Esophagus squamous epithelium (tissue), 5 donors: ENCODE data around the gene A2ML1. TPM values are rescaled to one million over a fixed set of nuclear protein-coding genes. Genes with fewer than 3 reads are reported as not detected.
A peak's percentile ranks its signal among the peaks of the same experiment; 100 is the strongest.

Experiments
- DNase-seq: peaks from one replicate; lab custom pipeline; 2025; lab: John Stamatoyannopoulos, UW
- H3K27ac ChIP-seq, 4 donors: fragments of 200-600 bp; sonication (generic); one replicate each; pipeline ENCODE4 v1.5.1; 2016 to 2019; ENCODE audit warnings: mild to moderate bottlenecking in 1 of 4
- H3K27me3 ChIP-seq, 4 donors: fragments of 200-600 bp; sonication (generic); 1 replicate in 3 of 4; 2 replicates in 1 of 4; pipeline versions ENCODE4 v1.5.1 to v1.6.0; 2017 to 2021; ENCODE audit warnings: antibody characterized with exemption in 1 of 4
- H3K36me3 ChIP-seq, 3 donors: fragments of 200-600 bp; sonication (generic); one replicate each; pipeline ENCODE4 v1.5.1; 2016 to 2019
- H3K4me1 ChIP-seq, 3 donors: fragments of 200-600 bp; sonication (generic); one replicate each; pipeline ENCODE4 v1.5.1; 2017 to 2019
- H3K4me3 ChIP-seq, 4 donors: fragments of 200-600 bp; sonication (generic); 1 replicate in 3 of 4; 2 replicates in 1 of 4; pipeline ENCODE4 v1.5.1; 2016 to 2019; ENCODE audit warnings: mild to moderate bottlenecking in 2 of 4, moderate library complexity in 1 of 4
- H3K9me3 ChIP-seq, 3 donors: fragments of 200-600 bp; sonication (generic); one replicate each; pipeline ENCODE4 v1.5.1; 2016 to 2019
- CTCF ChIP-seq, 6 experiments: fragments of 450-650 bp in 4 of 6; fragments of 200-600 bp in 2 of 6; sonication (generic) in 2 of 6; IDR thresholded peaks; one replicate each; pipeline ENCODE4 v1.5.1; 2016 to 2019; ENCODE audit warnings: antibody characterized with exemption in 6 of 6, mild to moderate bottlenecking in 4 of 6, moderate library complexity in 4 of 6
- POLR2A ChIP-seq, 4 donors: fragments of 450-650 bp; IDR thresholded peaks; one replicate each; pipeline ENCODE4 v1.6.1; 2017; ENCODE audit warnings: antibody characterized with exemption in 4 of 4, mild to moderate bottlenecking in 4 of 4, moderate library complexity in 3 of 4
- WGBS, 2 donors: methylation state at CpG; one replicate each; pipeline ENCODE4 v1.1.5; 2018; 5-methylcytosine and 5-hydroxymethylcytosine counted together
- intact Hi-C: fragments of 100-400 bp; cut with DNase I; formaldehyde crosslinking; loops from one replicate; pipeline ENCODE4 v1.15.0; 2022
- total RNA-seq, 4 donors: library from RNA; depleted of rRNA; stranded (reverse); fragments of >200 nt; gene quantifications; one replicate each; pipeline ENCODE4 v1.1.0, GENCODE V29; 2016
- donor health status: DM: yes; HTN: yes; CAD: no.

Gene A2ML1
- total RNA-seq, 4 donors from 2014 or later: 419 to 1,497 (median 509) TPM

GRCh38 chr12:8829125-8829518 lies 6.7 kb downstream of the A2ML1 start:
- TF ChIP-seq POLR2A (IDR thresholded peaks at IDR 0.05) (no peak), CTCF (IDR thresholded peaks at IDR 0.05) (no peak)
- Histone ChIP-seq H3K36me3 (peaks cover 0 to 45% (median 0%) of the 10 kb centered on the region in 3 donors), H3K4me1 (peaks cover 14 to 70% (median 19%) of the 10 kb centered on the region in 3 donors), H3K27me3 (no peaks in the 10 kb centered on the region), H3K4me3 (no peak overlapping the region), H3K27ac (peak overlapping the region; percentile 71 to 86 (median 79)), H3K9me3 (no peaks in the 10 kb centered on the region)
- 60 to 64% methylated on average over 1 of the region's 5 CpGs for WGBS, 2 donors
- intact Hi-C loops: no loop called here
- no peak for DNase-seq

GRCh38 chr12:8829621-8830020 lies 7.2 kb downstream of the A2ML1 start:
- Histone ChIP-seq H3K9me3 (no peaks in the 10 kb centered on the region), H3K27me3 (no peaks in the 10 kb centered on the region), H3K4me3 (no peak overlapping the region), H3K4me1 (peaks cover 14 to 65% (median 19%) of the 10 kb centered on the region in 3 donors), H3K36me3 (peaks cover 0 to 50% (median 0%) of the 10 kb centered on the region in 3 donors), H3K27ac (peak overlapping the region in 3 of 4 donors; percentile 73 to 86 (median 85))
- WGBS, 2 donors: 63 to 81% methylated on average over 7 of the region's 7 CpGs
- intact Hi-C loops: no loop called here
- DNase-seq: no peak
- TF ChIP-seq POLR2A (IDR thresholded peaks at IDR 0.05) (no peak), CTCF (IDR thresholded peaks at IDR 0.05) (no peak)

- no peak for DNase-seq
- no peaks in the 10 kb centered on the region for H3K27me3 ChIP-seq
- whole genome bisulfite sequencing, 2 donors: 85 to 89% methylated on average over 6 to 9 of the region's 9 CpGs
- TF ChIP-seq CTCF (IDR thresholded peaks at IDR 0.05): no peak
- no peak for TF ChIP-seq POLR2A (IDR thresholded peaks at IDR 0.05)
- intact Hi-C loops: no loop called here
- H3K9me3 ChIP-seq: no peaks in the 10 kb centered on the region
- no peak overlapping the region for H3K27ac ChIP-seq
- peaks cover 14 to 64% (median 19%) of the 10 kb centered on the region in 3 donors for H3K4me1 ChIP-seq
- no peak overlapping the region for H3K4me3 ChIP-seq
- H3K36me3 ChIP-seq: peaks cover 0 to 64% (median 0%) of the 10 kb centered on the region in 3 donors
Observed at GRCh38 chr12:8831116-8831515, 8.7 kb downstream of the A2ML1 start.

DNA sequence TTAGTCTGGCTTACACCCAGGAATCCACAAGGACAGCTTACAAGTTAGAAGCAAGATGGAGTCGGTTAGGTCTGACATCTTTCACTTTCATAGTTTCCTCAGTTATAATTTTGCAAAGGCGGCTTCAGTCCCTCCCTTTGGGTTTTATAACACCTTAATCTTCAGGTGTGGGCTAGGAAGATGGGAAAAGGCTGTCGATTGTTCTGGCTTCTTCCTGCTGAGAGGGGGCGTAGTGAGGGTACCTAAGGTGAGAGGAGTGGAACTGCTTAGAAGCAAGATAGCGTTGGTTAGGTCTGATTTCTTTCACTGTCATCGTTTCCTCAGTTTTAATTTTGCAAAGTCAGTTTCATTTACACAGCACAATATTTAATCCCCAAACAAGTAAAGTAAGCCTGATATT lies 10.1 kb downstream of the A2ML1 start:
- intact Hi-C loops: no loop called here
- peaks cover 13 to 51% (median 14%) of the 10 kb centered on the region in 3 donors for H3K4me1 ChIP-seq
- DNase-seq: no peak
- H3K27me3 ChIP-seq: no peaks in the 10 kb centered on the region
- WGBS, 2 donors: 80 to 82% methylated on average over 6 of the region's 6 CpGs
- H3K27ac ChIP-seq: no peak overlapping the region
- peaks cover 0 to 67% (median 0%) of the 10 kb centered on the region in 3 donors for H3K36me3 ChIP-seq
- no peak overlapping the region for H3K4me3 ChIP-seq
- no peaks in the 10 kb centered on the region for H3K9me3 ChIP-seq
- no peak for TF ChIP-seq CTCF (IDR thresholded peaks at IDR 0.05)
- TF ChIP-seq POLR2A (IDR thresholded peaks at IDR 0.05): no peak

DNA sequence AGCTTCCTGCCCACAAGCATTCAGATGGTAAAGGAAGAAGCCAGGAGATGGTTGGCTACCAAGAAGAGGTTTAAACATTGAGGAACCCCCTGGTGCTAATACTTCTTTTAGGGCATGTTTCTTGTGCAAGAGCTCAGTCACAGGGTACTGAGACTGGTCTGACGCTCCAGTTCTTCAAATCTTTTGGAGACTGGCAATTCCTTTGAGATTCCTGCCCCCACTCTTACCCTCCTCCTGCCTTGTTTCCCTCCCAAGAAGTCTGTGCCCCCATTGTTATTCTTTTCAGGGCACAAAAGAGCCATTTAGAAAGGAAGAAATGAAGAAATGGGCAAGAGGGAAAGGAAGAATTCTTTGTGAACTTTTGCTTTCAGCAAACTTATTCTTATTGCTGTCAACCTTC lies 11.8 kb downstream of the A2ML1 start:
- Histone ChIP-seq H3K27me3 (no peaks in the 10 kb centered on the region), H3K4me3 (no peak overlapping the region), H3K9me3 (no peaks in the 10 kb centered on the region), H3K36me3 (peaks cover 0 to 83% (median 0%) of the 10 kb centered on the region in 3 donors), H3K27ac (no peak overlapping the region), H3K4me1 (peaks cover 0 to 33% (median 4%) of the 10 kb centered on the region in 3 donors)
- 36 to 86% methylated on average over 1 of the region's 1 CpG for WGBS, 2 donors
- TF ChIP-seq POLR2A (IDR thresholded peaks at IDR 0.05) (no peak), CTCF (IDR thresholded peaks at IDR 0.05) (no peak)
- intact Hi-C loops: no loop called here
- no peak for DNase-seq
